ENCODE results near the gene FBXO17. TPM values are rescaled to one million over a fixed set of nuclear protein-coding genes. Genes with fewer than 3 reads are reported as not detected.
"Not testable (repeated sequence)": the region's sequence is repeated elsewhere in the genome, so short reads cannot be mapped to it uniquely, and the experiment has no call there.

Gene FBXO17
- 29.0 and 30.3 TPM in 2 replicates for total RNA-seq (2014; rRNA removed; shearing (Covaris generic))
- 34.9 and 50.1 TPM in 2 replicates for polyA plus RNA-seq (2015; cell fraction: cytosol; rRNA removed)
- polyA plus RNA-seq (2015; cell fraction: nucleus; rRNA removed): 66.6 and 96.0 TPM in 2 replicates

DNA sequence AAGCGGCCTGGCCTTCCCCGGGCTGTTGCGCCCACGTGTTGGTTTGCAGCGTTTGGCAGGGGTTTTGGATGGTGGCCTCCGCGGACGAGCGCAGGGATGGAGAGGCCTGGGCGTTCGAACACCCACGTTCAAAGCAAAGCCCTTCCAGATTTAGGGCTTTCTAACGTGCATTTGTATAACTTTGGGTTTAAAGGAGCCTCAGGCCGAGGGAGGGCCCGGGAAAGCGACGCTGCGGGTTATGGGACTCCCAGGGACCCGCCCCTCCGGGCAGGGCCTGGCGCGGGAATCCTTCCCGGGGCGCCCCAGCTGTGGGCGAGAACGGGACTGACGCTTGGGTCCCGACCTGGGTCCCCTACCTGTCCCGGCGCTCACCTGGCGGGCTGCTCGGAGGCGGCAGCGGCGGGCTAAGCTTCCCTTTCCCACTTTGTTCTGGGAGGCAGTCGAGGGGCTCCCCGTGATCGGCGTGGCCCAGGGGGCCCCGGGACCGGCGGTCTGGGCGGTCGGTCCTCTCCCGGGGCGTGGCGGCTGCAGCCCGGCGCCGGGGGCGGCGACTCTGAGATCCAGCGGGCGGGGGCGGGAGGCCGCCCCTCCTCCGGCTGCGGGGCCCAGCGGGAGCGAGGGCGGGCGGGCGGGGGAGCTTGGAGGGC lies at the start of gene FBXO17:
FBXO17 (minus strand) TSS at position 529 of the 647 bp plus-strand sequence. CDS start 25,423 bp downstream, outside the sequence.
- in situ Hi-C loops (cut with HindIII; ENCODE audit: low pct_unique_long_range_greater_than_20kb, low sequenced_read_pairs): no loop called here
- DNase-seq (ENCODE audit: low read depth, low spot score): peak; percentile 52

- in situ Hi-C loops (cut with HindIII; ENCODE audit: low pct_unique_long_range_greater_than_20kb, low sequenced_read_pairs): no loop called here
- DNase-seq (ENCODE audit: low read depth, low spot score): no peak
Observed at GRCh38 chr19:39024875-39025641, 49.5 kb upstream of the FBXO17 start.

- in situ Hi-C loops (cut with HindIII; ENCODE audit: low pct_unique_long_range_greater_than_20kb, low sequenced_read_pairs): no loop called here
- DNase-seq (ENCODE audit: low read depth, low spot score): no peak
Observed at GRCh38 chr19:39021063-39021462, 45.5 kb upstream of the FBXO17 start.

GRCh38 chr19:39017646-39018045 lies 42.1 kb upstream of the FBXO17 start:
- in situ Hi-C loops (cut with HindIII; ENCODE audit: low pct_unique_long_range_greater_than_20kb, low sequenced_read_pairs): no loop called here
- no peak for DNase-seq (ENCODE audit: low read depth, low spot score)

DNA sequence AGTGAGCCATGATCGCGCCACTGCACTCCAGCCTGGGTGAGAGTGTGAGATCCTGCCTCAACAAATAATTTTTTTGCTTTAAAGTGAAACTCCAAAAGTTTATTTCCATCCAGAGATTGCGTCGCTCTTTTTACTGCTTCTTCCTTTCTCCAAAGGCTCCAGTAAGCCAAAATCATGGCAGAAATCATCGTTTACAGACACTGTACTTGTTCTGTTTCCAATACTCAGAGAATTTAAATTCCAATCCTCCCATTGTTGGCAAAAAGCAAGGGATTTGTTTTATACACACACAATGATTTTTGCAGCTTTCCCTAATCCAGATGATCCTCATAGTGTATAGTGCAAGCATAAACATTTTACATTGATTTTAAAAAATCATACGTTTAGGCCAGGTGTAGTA lies 41.5 kb upstream of the FBXO17 start:
- DNase-seq (ENCODE audit: low read depth, low spot score): no peak
- in situ Hi-C loops (cut with HindIII; ENCODE audit: low pct_unique_long_range_greater_than_20kb, low sequenced_read_pairs): no loop called here

GRCh38 chr19:39014037-39014436 lies 38.5 kb upstream of the FBXO17 start:
- no peak for DNase-seq (ENCODE audit: low read depth, low spot score)
- in situ Hi-C loops (cut with HindIII; ENCODE audit: low pct_unique_long_range_greater_than_20kb, low sequenced_read_pairs): no loop called here

GRCh38 chr19:39009001-39009400 lies 33.5 kb upstream of the FBXO17 start:
- in situ Hi-C loops (cut with HindIII; ENCODE audit: low pct_unique_long_range_greater_than_20kb, low sequenced_read_pairs): no loop called here
- no peak for DNase-seq (ENCODE audit: low read depth, low spot score)

DNA sequence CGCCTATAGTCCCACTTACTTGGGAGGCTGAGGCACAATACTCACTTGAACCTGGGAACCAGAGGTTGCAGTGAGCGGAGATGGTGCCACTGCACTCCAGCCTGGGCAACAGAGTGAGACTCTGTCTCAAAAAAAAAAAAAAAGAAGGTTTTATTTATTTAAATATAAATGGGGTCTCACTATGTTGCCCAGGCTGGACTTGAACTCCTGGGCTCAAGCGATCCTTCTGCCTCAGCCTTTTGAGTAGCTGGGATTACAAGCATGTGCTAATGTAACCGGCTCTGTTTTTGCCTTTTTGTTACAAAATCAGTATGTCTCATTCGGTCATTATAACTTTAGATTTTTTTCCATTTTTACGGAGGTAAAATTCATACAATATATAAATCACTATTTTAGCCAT lies 32.6 kb upstream of the FBXO17 start:
- in situ Hi-C loops (cut with HindIII; ENCODE audit: low pct_unique_long_range_greater_than_20kb, low sequenced_read_pairs): no loop called here
- DNase-seq (ENCODE audit: low read depth, low spot score): no peak

DNA sequence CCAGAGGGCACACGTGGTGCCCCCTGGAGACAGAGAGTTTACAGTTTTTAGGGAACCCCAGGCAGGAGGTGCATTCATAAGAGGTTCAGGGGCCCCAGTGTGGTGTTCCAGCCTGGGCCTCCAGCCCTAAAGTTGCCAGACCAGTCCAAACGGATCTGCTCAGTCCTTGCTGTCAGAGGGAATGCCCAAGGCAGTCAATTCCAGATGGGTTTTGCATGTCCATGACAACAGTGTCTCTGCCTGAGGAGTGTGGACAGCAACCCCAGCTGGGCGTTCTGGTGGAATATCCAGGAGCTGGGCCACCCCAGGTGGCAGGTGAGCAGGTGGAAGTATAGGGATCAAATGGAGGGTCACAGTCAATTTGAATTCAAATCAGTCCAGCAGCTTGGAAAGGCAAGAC lies 31.6 kb upstream of the FBXO17 start:
- in situ Hi-C loops (cut with HindIII; ENCODE audit: low pct_unique_long_range_greater_than_20kb, low sequenced_read_pairs): no loop called here
- no peak for DNase-seq (ENCODE audit: low read depth, low spot score)

GRCh38 chr19:39004403-39004802 lies 28.9 kb upstream of the FBXO17 start:
- DNase-seq (ENCODE audit: low read depth, low spot score): no peak
- in situ Hi-C loops (cut with HindIII; ENCODE audit: low pct_unique_long_range_greater_than_20kb, low sequenced_read_pairs): no loop called here

DNA sequence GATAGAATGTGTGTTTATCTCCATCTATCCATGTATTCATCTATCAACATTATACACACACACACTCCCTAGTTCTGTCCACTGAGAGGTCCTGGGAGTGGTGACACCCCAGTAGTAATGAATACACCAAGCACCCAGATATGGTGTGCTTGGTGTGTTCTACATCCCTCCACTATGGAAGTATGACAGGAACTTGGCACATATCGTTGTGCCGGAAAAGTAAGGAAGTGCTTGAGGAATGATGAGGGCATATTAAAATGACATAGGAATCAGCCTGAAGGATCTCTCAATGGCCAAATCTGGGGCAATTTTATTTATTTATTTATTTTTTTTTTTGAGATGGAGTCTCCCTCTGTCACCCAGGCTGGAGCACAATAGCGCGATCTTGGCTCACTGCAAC lies 28.3 kb upstream of the FBXO17 start:
- no peak for DNase-seq (ENCODE audit: low read depth, low spot score)
- in situ Hi-C loops (cut with HindIII; ENCODE audit: low pct_unique_long_range_greater_than_20kb, low sequenced_read_pairs): no loop called here

DNA sequence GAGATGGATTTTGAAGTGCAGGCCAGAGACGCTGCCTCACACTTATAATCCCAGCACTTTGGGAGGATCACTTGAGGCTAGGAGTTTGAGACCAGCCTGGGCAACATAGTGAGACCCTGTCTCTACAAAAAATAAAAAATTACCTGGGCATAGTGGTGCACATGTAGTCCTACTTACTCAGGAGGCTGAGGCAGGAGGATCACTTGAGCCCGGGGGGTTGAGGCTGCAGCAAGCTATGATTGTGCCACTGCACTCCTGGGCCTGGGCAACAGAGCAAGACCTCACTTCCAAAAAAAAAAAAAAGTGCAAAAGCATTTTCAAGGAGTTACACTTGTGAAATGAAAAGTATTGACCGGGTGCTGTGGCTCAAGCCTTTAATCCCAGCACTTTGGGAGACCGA lies 27.6 kb upstream of the FBXO17 start:
- DNase-seq (ENCODE audit: low read depth, low spot score): no peak
- in situ Hi-C loops (cut with HindIII; ENCODE audit: low pct_unique_long_range_greater_than_20kb, low sequenced_read_pairs): no loop called here

DNA sequence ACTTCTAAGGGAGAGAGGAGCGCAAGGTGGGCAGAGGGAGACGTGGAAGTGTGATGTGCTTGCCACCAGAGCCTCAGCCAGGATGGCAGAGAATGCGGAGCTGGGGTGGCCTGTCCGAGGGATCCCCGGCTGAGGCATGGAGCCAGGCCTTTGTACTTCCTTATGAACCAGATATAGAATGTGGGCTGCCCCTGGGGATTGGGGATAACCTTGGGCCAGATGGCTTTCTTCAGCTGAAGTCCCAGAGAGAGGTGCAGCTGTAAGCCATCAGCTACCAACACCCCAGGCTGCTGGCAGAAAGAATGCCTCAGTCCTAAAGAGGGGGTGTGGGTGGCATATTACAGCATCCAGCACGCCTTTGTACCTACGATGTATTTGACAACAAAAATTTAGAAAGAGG lies 25.5 kb upstream of the FBXO17 start:
- DNase-seq (ENCODE audit: low read depth, low spot score): no peak
- in situ Hi-C loops (cut with HindIII; ENCODE audit: low pct_unique_long_range_greater_than_20kb, low sequenced_read_pairs): no loop called here

DNA sequence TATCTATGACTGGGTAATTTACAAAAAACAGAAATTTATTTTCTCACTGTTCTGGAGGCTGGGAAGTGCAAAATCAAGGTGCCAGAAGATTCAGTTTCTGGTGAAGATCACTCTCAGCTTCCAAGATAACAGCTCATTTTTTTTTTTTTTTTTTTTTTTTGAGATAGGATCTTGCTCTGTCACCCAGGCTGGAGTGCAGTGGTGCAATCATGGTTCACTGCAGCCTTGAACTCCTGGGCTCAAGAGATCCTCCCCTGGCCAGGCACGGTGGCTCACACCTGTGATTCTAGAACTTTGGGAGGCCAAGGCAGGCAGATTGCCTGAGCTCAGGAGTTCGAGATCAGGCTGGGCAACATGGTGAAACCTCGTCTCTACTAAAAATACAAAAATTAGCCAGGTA lies 22.0 kb upstream of the FBXO17 start:
- DNase-seq (ENCODE audit: low read depth, low spot score); in situ Hi-C loops (cut with HindIII; ENCODE audit: low pct_unique_long_range_greater_than_20kb, low sequenced_read_pairs): not testable (repeated sequence)

DNA sequence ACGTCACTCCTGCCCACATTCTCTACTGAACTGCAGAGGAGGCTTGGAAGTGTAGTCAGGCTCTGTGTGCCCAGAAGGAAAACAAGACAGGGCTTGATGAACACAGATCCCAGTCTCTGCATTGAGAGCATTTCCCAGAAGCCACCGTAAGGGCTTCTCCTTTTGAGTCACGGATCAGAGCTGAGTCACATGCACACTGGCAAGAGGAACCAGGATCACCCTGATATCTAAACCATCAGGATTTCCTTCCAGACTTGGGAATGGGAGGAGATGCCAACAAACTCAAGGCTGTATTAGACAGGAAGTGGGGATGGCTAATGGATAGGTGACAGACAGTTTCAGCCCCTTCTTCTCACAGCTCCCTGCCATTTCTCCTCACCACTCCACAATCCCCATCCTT lies 17.7 kb upstream of the FBXO17 start:
- DNase-seq (ENCODE audit: low read depth, low spot score): peak; percentile 20

GRCh38 chr19:38990949-38991697 lies 15.6 kb upstream of the FBXO17 start:
- in situ Hi-C loops (cut with HindIII; ENCODE audit: low pct_unique_long_range_greater_than_20kb, low sequenced_read_pairs): no loop called here

More for the DNA sequence above, 17.7 kb upstream of the FBXO17 start:
- in situ Hi-C loops (cut with HindIII; ENCODE audit: low pct_unique_long_range_greater_than_20kb, low sequenced_read_pairs): no loop called here

DNA sequence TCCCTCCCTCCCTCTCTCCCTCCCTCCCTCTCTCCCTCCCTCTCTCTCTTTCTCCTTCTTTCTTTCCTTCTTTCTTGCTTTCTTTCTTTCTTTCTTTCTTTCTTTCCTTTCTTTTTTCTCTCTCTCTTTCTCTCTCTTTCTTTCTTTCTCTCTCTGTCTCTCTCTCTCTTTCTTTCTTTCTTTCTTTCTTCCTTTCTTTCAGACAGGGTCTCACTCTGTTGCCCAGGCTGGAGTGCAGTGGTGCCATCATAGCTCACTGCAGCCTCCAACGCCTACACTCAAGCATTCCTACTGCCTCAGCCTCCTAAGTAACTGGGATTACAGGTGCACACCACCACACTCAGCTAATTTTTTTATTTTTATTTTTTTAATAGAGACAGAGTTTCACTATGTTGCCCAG lies 14.1 kb upstream of the FBXO17 start:
- in situ Hi-C loops (cut with HindIII; ENCODE audit: low pct_unique_long_range_greater_than_20kb, low sequenced_read_pairs); DNase-seq (ENCODE audit: low read depth, low spot score): not testable (repeated sequence)

More at GRCh38 chr19:38990949-38991697, 15.6 kb upstream of the FBXO17 start:
- DNase-seq (ENCODE audit: low read depth, low spot score): no peak

DNA sequence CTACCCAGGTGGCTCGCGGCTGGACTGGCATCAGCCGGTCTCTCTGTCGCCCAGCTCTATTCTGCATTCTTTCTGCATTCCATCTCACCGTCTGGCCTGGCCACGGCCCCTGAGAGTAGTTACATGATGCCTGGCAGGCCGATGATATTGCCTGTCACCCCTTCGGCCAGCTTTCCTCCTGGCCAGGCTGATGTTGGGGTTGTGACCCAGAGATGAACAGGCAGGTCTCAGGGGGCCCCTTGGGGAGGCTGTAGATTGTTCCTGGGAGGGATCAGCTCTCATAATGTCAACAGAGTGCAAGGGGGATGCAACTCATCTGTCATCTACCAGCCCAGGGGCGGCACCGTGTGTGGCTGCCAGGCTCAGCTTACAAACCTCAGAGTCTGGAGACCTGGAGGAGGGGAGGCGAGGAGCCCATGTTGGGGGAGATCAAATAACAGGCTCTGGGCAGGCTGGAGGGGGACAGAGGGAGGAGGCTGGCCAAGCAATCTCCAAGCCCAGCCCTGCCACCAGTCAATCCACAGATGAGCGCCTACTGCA lies 13.6 kb upstream of the FBXO17 start:
- DNase-seq (ENCODE audit: low read depth, low spot score): no peak
- in situ Hi-C loops (cut with HindIII; ENCODE audit: low pct_unique_long_range_greater_than_20kb, low sequenced_read_pairs): no loop called here
